ENCODE measurements around the gene PBX1. TPM values are rescaled to one million over a fixed set of nuclear protein-coding genes. Genes with fewer than 3 reads are reported as not detected.
A peak's percentile ranks its signal among the peaks of the same experiment; 100 is the strongest.

PBX1 gene
- total and polyA plus RNA-seq, 2 donors from 2014 or later, result 14.9 to 91.5 TPM

GRCh38 chr1:164589408-164589807, 30.4 kb downstream of the PBX1 start:
- TF ChIP-seq, protein P1, sequence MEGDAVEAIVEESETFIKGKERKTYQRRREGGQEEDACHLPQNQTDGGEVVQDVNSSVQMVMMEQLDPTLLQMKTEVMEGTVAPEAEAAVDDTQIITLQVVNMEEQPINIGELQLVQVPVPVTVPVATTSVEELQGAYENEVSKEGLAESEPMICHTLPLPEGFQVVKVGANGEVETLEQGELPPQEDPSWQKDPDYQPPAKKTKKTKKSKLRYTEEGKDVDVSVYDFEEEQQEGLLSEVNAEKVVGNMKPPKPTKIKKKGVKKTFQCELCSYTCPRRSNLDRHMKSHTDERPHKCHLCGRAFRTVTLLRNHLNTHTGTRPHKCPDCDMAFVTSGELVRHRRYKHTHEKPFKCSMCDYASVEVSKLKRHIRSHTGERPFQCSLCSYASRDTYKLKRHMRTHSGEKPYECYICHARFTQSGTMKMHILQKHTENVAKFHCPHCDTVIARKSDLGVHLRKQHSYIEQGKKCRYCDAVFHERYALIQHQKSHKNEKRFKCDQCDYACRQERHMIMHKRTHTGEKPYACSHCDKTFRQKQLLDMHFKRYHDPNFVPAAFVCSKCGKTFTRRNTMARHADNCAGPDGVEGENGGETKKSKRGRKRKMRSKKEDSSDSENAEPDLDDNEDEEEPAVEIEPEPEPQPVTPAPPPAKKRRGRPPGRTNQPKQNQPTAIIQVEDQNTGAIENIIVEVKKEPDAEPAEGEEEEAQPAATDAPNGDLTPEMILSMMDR (IDR thresholded peaks at IDR 0.05; ENCODE audit: borderline replicate concordance, extremely low read depth, insufficient read depth), result no peak
- H3K27ac ChIP-seq (ENCODE audit: low read depth in 2 of 2, low read length in 2 of 2), result peak overlapping the region; percentile 47 to 62
- intact Hi-C loops (cut with DNase I), result no loop called here
- DNase-seq, result peak in 1 of 5 donors; percentile 22
- no peaks in the 10 kb centered on the region for H3K9me3 ChIP-seq (ENCODE audit: control insufficient read depth in 2 of 3, insufficient read depth in 1 of 3, low read length in 3 of 3)
- peak overlapping the region in 1 of 3 donors; percentile 13 for H3K4me3 ChIP-seq (ENCODE audit: low read length in 3 of 3)
- H3K27me3 ChIP-seq (ENCODE audit: control insufficient read depth, insufficient read depth, low read length), result no peaks in the 10 kb centered on the region
- FAIRE-seq, result no peak
- H3K9ac ChIP-seq (ENCODE audit: low read length in 3 of 3), result peak overlapping the region in 1 of 3 donors; percentile 7
- peaks cover 0 to 10% (median 6%) of the 10 kb centered on the region in 3 donors for H3K36me3 ChIP-seq (ENCODE audit: control insufficient read depth in 2 of 3, insufficient read depth in 3 of 3, low read length in 3 of 3)
- peaks cover 11 to 45% (median 23%) of the 10 kb centered on the region in 3 donors for H3K4me1 ChIP-seq (ENCODE audit: control insufficient read depth in 2 of 3, insufficient read depth in 2 of 3, low read depth in 1 of 3, low read length in 3 of 3)

- H3K4me3 ChIP-seq (ENCODE audit: low read length in 3 of 3), result peak overlapping the region; percentile 24 to 46 (median 25)
- peak in 3 of 5 donors; percentile 54 to 75 (median 64) for DNase-seq
- peaks cover 0 to 10% (median 6%) of the 10 kb centered on the region in 3 donors for H3K36me3 ChIP-seq (ENCODE audit: control insufficient read depth in 2 of 3, insufficient read depth in 3 of 3, low read length in 3 of 3)
- TF ChIP-seq, protein P1 (IDR thresholded peaks at IDR 0.05; ENCODE audit: borderline replicate concordance, extremely low read depth, insufficient read depth), result no peak
- intact Hi-C loops (cut with DNase I), result no loop called here
- H3K9me3 ChIP-seq (ENCODE audit: control insufficient read depth in 2 of 3, insufficient read depth in 1 of 3, low read length in 3 of 3), result no peaks in the 10 kb centered on the region
- no peak overlapping the region for H3K9ac ChIP-seq (ENCODE audit: low read length in 3 of 3)
- H3K4me1 ChIP-seq (ENCODE audit: control insufficient read depth in 2 of 3, insufficient read depth in 2 of 3, low read depth in 1 of 3, low read length in 3 of 3), result peaks cover 10 to 45% (median 21%) of the 10 kb centered on the region in 3 donors
- H3K27me3 ChIP-seq (ENCODE audit: control insufficient read depth, insufficient read depth, low read length), result no peaks in the 10 kb centered on the region
- peak overlapping the region; percentile 75 to 85 for H3K27ac ChIP-seq (ENCODE audit: low read depth in 2 of 2, low read length in 2 of 2)
- FAIRE-seq, result no peak
These were observed 31.1 kb downstream of the PBX1 start for GRCh38 chr1:164589961-164590507.

- H3K36me3 ChIP-seq (ENCODE audit: control insufficient read depth in 2 of 3, insufficient read depth in 3 of 3, low read length in 3 of 3), result peaks cover 0 to 10% (median 6%) of the 10 kb centered on the region in 3 donors
- peaks cover 10 to 45% (median 23%) of the 10 kb centered on the region in 3 donors for H3K4me1 ChIP-seq (ENCODE audit: control insufficient read depth in 2 of 3, insufficient read depth in 2 of 3, low read depth in 1 of 3, low read length in 3 of 3)
- DNase-seq (no peak), FAIRE-seq (no peak)
- TF ChIP-seq, protein P1 (IDR thresholded peaks at IDR 0.05; ENCODE audit: borderline replicate concordance, extremely low read depth, insufficient read depth), result no peak
- no peaks in the 10 kb centered on the region for H3K9me3 ChIP-seq (ENCODE audit: control insufficient read depth in 2 of 3, insufficient read depth in 1 of 3, low read length in 3 of 3)
- no peaks in the 10 kb centered on the region for H3K27me3 ChIP-seq (ENCODE audit: control insufficient read depth, insufficient read depth, low read length)
- H3K9ac ChIP-seq (ENCODE audit: low read length in 3 of 3), result no peak overlapping the region
- intact Hi-C loops (cut with DNase I), result no loop called here
- peak overlapping the region; percentile 24 to 46 (median 25) for H3K4me3 ChIP-seq (ENCODE audit: low read length in 3 of 3)
- peak overlapping the region; percentile 75 to 85 for H3K27ac ChIP-seq (ENCODE audit: low read depth in 2 of 2, low read length in 2 of 2)
These were observed 31.6 kb downstream of the PBX1 start for GRCh38 chr1:164590592-164590991.

Measured in kidney (tissue), 14 donors.